Thoracic aorta (tissue), 2 donors: ENCODE results near the gene PSAPL1. TPM values are rescaled to one million over a fixed set of nuclear protein-coding genes. Genes with fewer than 3 reads are reported as not detected.
"Not testable (repeated sequence)": the region's sequence is repeated elsewhere in the genome, so short reads cannot be mapped to it uniquely, and the experiment has no call there.

Experiments
- ATAC-seq: fragments of 150-250 bp; one replicate; pipeline ENCODE4 v1.8.0; 2017; ENCODE audit warnings: low read depth; ENCODE audit not compliant: insufficient number of reproducible peaks, low FRiP score
- DNase-seq: peaks from one replicate; pipeline ENCODE4 v3.0.0-alpha.2; 2020; ENCODE audit warnings: low spot score
- H3K27ac ChIP-seq, 2 donors: fragments of 200-600 bp; sonication (generic); 1 replicate in 1 of 2; 2 replicates in 1 of 2; pipeline ENCODE4 v1.5.1; 2016; ENCODE audit warnings: mild to moderate bottlenecking in 2 of 2, moderate library complexity in 2 of 2
- H3K27me3 ChIP-seq: fragments of 200-600 bp; sonication (generic); replicated peaks from 2 replicates; pipeline ENCODE4 v1.6.0; 2016; ENCODE audit warnings: mild to moderate bottlenecking; ENCODE audit not compliant: insufficient read depth
- H3K36me3 ChIP-seq: fragments of 200-600 bp; sonication (generic); one replicate; pipeline ENCODE4 v1.5.1; 2016
- H3K4me1 ChIP-seq, 2 donors: fragments of 200-600 bp; sonication (generic); 1 replicate in 1 of 2; 2 replicates in 1 of 2; pipeline versions ENCODE4 v1.5.1 to v1.6.0; 2016; ENCODE audit warnings: low read depth in 2 of 2, mild to moderate bottlenecking in 1 of 2; ENCODE audit not compliant: control insufficient read depth in 1 of 2
- H3K4me3 ChIP-seq: fragments of 200-600 bp; sonication (generic); 2 replicates; pipeline ENCODE4 v1.5.1; 2016; ENCODE audit warnings: mild to moderate bottlenecking
- H3K9me3 ChIP-seq: fragments of 200-600 bp; sonication (generic); 2 replicates; pipeline ENCODE4 v1.5.1; 2016
- total RNA-seq, 2 donors: library from RNA; depleted of rRNA; stranded (reverse); fragments of >200 nt; gene quantifications; one replicate each; pipeline versions ENCODE4 v1.1.0 to v1.2.3, GENCODE V29; 2016
- TF ChIP-seq, protein P1 (sequence below): fragments of 200-600 bp; sonication (generic); IDR thresholded peaks from one replicate; pipeline ENCODE4 v1.5.1; 2019; ENCODE audit warnings: antibody characterized with exemption

PSAPL1 gene
- total RNA-seq, 2 donors from 2014 or later: 0.14 TPM; not detected in 1

GRCh38 chr4:7457201-7458065, 22.7 kb upstream of the PSAPL1 start:
- Histone ChIP-seq H3K4me1 (no peaks in the 10 kb centered on the region), H3K4me3 (no peak overlapping the region), H3K9me3 (no peaks in the 10 kb centered on the region), H3K36me3 (no peaks in the 10 kb centered on the region), H3K27ac (no peak overlapping the region), H3K27me3 (no peaks in the 10 kb centered on the region)
- TF ChIP-seq, protein P1, sequence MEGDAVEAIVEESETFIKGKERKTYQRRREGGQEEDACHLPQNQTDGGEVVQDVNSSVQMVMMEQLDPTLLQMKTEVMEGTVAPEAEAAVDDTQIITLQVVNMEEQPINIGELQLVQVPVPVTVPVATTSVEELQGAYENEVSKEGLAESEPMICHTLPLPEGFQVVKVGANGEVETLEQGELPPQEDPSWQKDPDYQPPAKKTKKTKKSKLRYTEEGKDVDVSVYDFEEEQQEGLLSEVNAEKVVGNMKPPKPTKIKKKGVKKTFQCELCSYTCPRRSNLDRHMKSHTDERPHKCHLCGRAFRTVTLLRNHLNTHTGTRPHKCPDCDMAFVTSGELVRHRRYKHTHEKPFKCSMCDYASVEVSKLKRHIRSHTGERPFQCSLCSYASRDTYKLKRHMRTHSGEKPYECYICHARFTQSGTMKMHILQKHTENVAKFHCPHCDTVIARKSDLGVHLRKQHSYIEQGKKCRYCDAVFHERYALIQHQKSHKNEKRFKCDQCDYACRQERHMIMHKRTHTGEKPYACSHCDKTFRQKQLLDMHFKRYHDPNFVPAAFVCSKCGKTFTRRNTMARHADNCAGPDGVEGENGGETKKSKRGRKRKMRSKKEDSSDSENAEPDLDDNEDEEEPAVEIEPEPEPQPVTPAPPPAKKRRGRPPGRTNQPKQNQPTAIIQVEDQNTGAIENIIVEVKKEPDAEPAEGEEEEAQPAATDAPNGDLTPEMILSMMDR: no peak
- DNase-seq (no peak), ATAC-seq (no peak)

- H3K27ac ChIP-seq, DNase-seq, H3K27me3 ChIP-seq, ATAC-seq, H3K9me3 ChIP-seq, H3K4me1 ChIP-seq, H3K36me3 ChIP-seq, H3K4me3 ChIP-seq: not testable (repeated sequence)
Measured at GRCh38 chr4:7452802-7453201, 18.1 kb upstream of the PSAPL1 start.

GRCh38 chr4:7451800-7452199, 17.1 kb upstream of the PSAPL1 start:
- H3K27ac ChIP-seq: no peak overlapping the region
- H3K4me3 ChIP-seq: no peak overlapping the region
- DNase-seq: no peak
- H3K36me3 ChIP-seq: no peaks in the 10 kb centered on the region
- TF ChIP-seq, protein P1: no peak
- no peak for ATAC-seq
- H3K27me3 ChIP-seq: no peaks in the 10 kb centered on the region
- no peaks in the 10 kb centered on the region for H3K4me1 ChIP-seq
- no peaks in the 10 kb centered on the region for H3K9me3 ChIP-seq

DNA sequence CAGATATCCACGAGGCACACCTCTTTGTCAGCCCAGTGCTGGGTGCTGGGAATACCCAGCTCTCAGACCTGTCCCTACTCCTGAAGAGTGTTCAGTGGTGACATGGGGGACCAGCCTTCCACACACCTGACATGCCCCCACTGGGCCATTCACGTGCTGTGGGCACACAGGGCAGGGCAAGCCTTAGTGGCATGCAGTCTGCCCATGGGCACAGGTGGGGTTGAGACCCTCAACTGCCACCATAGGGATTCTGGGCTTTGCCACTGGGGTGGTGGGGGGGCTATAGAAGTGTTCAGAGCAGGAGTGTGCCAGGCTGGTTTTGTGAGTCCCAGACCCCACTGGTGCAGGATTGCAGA, 16.7 kb upstream of the PSAPL1 start:
- no peaks in the 10 kb centered on the region for H3K27me3 ChIP-seq
- H3K27ac ChIP-seq: no peak overlapping the region
- ATAC-seq: no peak
- H3K4me1 ChIP-seq: no peaks in the 10 kb centered on the region
- no peaks in the 10 kb centered on the region for H3K36me3 ChIP-seq
- H3K9me3 ChIP-seq: no peaks in the 10 kb centered on the region
- H3K4me3 ChIP-seq: no peak overlapping the region
- TF ChIP-seq, protein P1: no peak
- DNase-seq: no peak

DNA sequence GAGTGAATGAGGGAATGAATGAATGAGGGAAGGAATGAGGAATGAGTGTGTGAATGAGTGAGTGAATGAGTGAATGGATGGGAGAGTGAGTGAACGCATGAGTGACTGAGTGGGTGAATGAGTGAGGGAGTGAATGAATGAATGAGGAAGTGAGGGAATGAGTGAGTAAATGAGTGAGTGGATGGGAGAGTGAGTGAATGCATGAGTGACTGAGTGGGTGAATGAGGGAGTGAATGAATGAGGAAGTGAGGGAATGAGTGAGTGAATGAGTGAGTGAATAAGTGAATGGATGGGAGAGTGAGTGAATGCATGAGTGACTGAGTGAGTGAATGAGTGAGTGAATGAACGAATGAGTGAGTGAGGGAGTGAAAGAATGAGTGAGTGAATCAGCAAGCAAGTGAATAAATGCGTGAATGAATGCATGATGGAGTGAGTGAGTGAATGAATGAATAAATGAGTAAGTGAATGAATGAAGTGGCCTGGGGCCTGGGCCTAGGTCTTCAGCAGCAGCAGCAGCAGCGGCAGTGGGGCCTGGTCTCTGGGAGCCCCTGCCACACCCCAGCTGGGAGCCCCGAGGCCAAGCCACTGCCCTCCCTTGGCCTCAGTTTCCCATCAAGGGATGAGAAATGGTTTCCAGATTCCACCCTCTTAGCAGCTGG, 16.2 kb upstream of the PSAPL1 start:
- TF ChIP-seq, protein P1: no peak
- Histone ChIP-seq H3K4me3 (no peak overlapping the region), H3K27me3 (no peaks in the 10 kb centered on the region), H3K4me1 (no peaks in the 10 kb centered on the region), H3K36me3 (no peaks in the 10 kb centered on the region), H3K9me3 (no peaks in the 10 kb centered on the region), H3K27ac (no peak overlapping the region)
- ATAC-seq (no peak), DNase-seq (no peak)
